GM19324 (cell line): ENCODE results near the gene TRPV6.

ENCODE experiments used
- ATAC-seq: cut with Tn5 transposase; IDR thresholded peaks from one replicate; pipeline ENCODE4 v1.9.1; 2021; ENCODE audit warnings: mild to moderate bottlenecking, moderate library complexity; ENCODE audit not compliant: unreplicated experiment, low FRiP score

The TRPV6 gene

GRCh38 chr7:142855756-142856564, 29.6 kb downstream of the TRPV6 start:
- ATAC-seq: no peak

- ATAC-seq: no peak
Measured at GRCh38 chr7:142855114-142855743, 30.3 kb downstream of the TRPV6 start.

- ATAC-seq: peak; percentile 64
Measured at GRCh38 chr7:142854372-142855113, 31.0 kb downstream of the TRPV6 start, which contains the start of gene EPHB6. TSS of gene EPHB6 (plus strand) at chr7:142855076. CDS start at chr7:142863228, 8,152 bp downstream.

- ATAC-seq: peak; percentile 86
Measured at GRCh38 chr7:142853739-142854371, 31.7 kb downstream of the TRPV6 start.

- no peak for ATAC-seq
Measured at GRCh38 chr7:142851919-142852318, 33.6 kb downstream of the TRPV6 start.

GRCh38 chr7:142851269-142851668, 34.3 kb downstream of the TRPV6 start:
- ATAC-seq: no peak

- no peak for ATAC-seq
Measured at GRCh38 chr7:142847353-142847752, 38.2 kb downstream of the TRPV6 start.

GRCh38 chr7:142842251-142842766, 43.2 kb downstream of the TRPV6 start:
- ATAC-seq: no peak

- ATAC-seq: no peak
Measured at GRCh38 chr7:142838461-142839213, 46.9 kb downstream of the TRPV6 start.

GRCh38 chr7:142836426-142836825, 49.1 kb downstream of the TRPV6 start:
- no peak for ATAC-seq

- ATAC-seq: no peak
Measured at GRCh38 chr7:142835487-142835886, 50.1 kb downstream of the TRPV6 start.

GRCh38 chr7:142833174-142834048, 52.1 kb downstream of the TRPV6 start:
- peak; percentile 71 for ATAC-seq

GRCh38 chr7:142832417-142832816, 53.1 kb downstream of the TRPV6 start:
- ATAC-seq: no peak

- no peak for ATAC-seq
Measured at GRCh38 chr7:142827951-142828500, 57.5 kb downstream of the TRPV6 start.

GRCh38 chr7:142822714-142823113, 62.8 kb downstream of the TRPV6 start:
- ATAC-seq: no peak
